GM19468 (cell line): ENCODE data around the gene LRIG1.

Experiments
- ATAC-seq: cut with Tn5 transposase; IDR thresholded peaks from one replicate; pipeline ENCODE4 v1.9.1; 2021; ENCODE audit warnings: mild to moderate bottlenecking, moderate library complexity, moderate number of reproducible peaks; ENCODE audit not compliant: unreplicated experiment; ENCODE audit errors: extremely low read depth

LRIG1 gene

GRCh38 chr3:66451766-66452165, 49.1 kb downstream of the LRIG1 start:
- ATAC-seq = no peak

GRCh38 chr3:66450390-66451022, 50.3 kb downstream of the LRIG1 start:
- ATAC-seq = no peak

- peak; percentile 30 for ATAC-seq
These were observed 51.3 kb downstream of the LRIG1 start for GRCh38 chr3:66449411-66449974.

GRCh38 chr3:66444146-66444644, 56.6 kb downstream of the LRIG1 start:
- no peak for ATAC-seq

GRCh38 chr3:66443118-66443803, 57.6 kb downstream of the LRIG1 start:
- ATAC-seq = no peak

GRCh38 chr3:66442254-66443117, 58.3 kb downstream of the LRIG1 start:
- no peak for ATAC-seq

- no peak for ATAC-seq
These were observed 59.1 kb downstream of the LRIG1 start for GRCh38 chr3:66441692-66442091.

- ATAC-seq = no peak
These were observed 59.7 kb downstream of the LRIG1 start for GRCh38 chr3:66441129-66441528.

GRCh38 chr3:66439666-66440344, 61.0 kb downstream of the LRIG1 start:
- no peak for ATAC-seq

GRCh38 chr3:66438046-66438445, 62.8 kb downstream of the LRIG1 start:
- no peak for ATAC-seq

GRCh38 chr3:66437341-66437929, 63.4 kb downstream of the LRIG1 start:
- ATAC-seq = no peak

GRCh38 chr3:66435989-66436388, 64.8 kb downstream of the LRIG1 start:
- ATAC-seq = no peak

- ATAC-seq = no peak
These were observed 66.1 kb downstream of the LRIG1 start for GRCh38 chr3:66434726-66435125.

GRCh38 chr3:66433522-66433782, 67.4 kb downstream of the LRIG1 start:
- ATAC-seq = no peak

GRCh38 chr3:66432767-66433521, 67.9 kb downstream of the LRIG1 start:
- no peak for ATAC-seq

GRCh38 chr3:66432041-66432766, 68.6 kb downstream of the LRIG1 start:
- no peak for ATAC-seq

- ATAC-seq = no peak
These were observed 69.3 kb downstream of the LRIG1 start for GRCh38 chr3:66431494-66431893.

GRCh38 chr3:66430876-66431275, 69.9 kb downstream of the LRIG1 start:
- ATAC-seq = no peak

GRCh38 chr3:66428733-66429132, 72.1 kb downstream of the LRIG1 start:
- no peak for ATAC-seq
